HG02884 (cell line): ENCODE measurements around the gene NEK10.
A peak's percentile ranks its signal among the peaks of the same experiment; 100 is the strongest.

Source experiments
- ATAC-seq: cut with Tn5 transposase; IDR thresholded peaks from one replicate; pipeline ENCODE4 v1.9.1; 2021; ENCODE audit warnings: mild to moderate bottlenecking, moderate library complexity; ENCODE audit not compliant: unreplicated experiment

The NEK10 gene

DNA sequence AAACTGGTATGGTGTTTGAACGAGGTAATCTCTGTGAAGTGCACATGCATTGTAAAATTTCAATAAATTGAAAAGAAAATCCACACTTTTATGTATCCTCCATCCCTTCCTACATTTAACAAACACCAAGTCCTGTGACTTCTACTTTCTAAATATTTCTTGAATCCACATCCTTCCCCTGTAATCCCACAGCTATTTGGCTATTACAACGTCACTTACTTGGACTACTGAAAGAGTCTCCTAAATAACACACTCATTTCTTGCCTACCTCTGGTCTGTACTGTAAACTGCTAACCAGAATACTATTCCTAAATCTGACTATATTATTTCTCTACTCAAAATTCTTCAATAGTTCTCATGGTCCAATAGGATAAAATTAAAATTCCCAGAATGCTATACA, 176.1 kb downstream of the NEK10 start:
- ATAC-seq, result no peak

DNA sequence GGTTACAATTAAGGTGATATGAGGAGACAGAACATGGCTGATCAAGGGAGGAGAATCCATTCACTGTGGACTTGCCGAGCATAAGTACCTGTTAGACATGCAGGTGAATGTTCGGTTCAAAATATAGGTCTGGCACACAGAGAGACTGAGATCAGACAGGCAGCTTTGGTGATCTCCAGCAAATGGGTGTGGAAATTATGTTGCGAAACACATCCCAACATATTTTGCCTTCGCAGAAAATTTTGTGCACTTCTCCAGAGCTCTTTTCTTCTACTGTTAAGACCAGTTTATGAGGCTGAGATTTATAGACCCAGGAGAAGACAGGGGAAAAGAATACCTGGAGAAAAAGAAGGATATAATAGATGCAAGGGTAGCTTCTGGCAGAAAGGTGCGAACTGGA, 183.2 kb downstream of the NEK10 start:
- no peak for ATAC-seq

DNA sequence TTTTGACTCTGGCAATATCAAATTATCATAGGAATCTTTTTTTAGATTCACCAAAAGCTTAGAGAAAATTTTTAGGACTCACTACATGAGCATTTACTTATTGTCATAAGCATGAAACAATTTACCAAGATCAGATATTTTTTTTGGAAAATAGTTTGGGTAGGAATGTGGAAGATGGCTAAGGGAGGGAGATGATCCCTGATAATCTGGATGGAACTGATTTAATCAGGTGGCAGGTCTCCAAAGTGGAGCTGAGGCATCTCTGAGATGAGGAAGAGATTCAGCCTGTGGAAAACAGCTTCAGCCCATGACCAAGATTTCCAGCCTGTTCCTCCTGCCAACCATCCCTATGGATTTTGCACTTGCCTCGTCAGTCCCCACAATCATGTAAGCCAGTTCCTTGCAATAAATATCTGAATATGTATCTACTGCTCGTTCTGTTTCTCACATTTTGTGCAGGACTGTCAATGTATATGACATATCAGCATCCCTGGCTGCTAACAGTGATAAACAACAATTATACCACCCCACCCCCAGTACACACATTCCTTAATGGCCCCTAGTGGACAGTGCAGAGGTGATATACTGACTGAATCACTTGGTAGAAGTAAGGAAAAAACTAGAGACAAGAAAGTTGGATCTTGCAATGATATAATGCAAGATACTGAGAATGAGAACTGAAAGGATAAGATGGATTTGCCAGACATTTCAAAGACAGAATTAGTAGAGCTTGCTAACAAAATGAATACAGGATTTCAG, 183.8 kb downstream of the NEK10 start:
- no peak for ATAC-seq

DNA sequence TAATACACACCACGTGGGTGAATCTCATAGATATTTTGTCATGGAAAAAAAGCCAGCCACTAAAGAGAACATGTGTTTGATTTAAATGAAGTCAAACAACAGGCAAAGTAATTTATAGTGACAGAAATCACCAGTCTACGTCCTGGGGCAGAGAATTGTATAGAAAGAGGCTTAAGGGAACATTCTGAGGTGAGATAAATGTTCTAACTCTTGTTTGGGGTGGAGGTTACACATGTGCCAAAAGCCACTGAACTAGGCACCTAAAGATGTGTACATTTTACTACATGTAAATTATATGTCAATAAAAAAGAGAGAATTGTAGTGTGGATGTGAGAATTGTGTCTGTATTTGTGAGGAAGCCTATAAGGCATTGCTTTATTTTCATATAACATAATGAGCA, 184.9 kb downstream of the NEK10 start:
- ATAC-seq, result no peak

DNA sequence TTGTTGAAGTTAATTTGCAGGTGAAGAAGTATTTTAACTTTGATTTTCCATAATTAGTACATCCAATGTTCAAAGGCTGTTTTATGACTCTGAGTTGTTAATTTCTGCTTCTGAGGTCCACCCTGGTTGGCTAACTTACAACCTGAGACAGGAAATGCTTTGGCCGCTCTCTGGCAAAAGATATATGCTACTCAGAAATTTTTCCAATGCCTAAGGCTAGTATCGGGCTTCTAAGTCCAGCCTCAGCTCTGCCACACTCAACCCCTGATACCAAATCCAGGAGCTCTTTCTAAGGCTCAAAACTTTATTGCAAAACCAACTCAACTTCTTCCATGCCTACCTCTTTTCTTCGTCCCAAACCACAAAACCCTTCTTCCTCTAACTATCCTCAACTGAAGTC, 192.9 kb downstream of the NEK10 start:
- no peak for ATAC-seq

DNA sequence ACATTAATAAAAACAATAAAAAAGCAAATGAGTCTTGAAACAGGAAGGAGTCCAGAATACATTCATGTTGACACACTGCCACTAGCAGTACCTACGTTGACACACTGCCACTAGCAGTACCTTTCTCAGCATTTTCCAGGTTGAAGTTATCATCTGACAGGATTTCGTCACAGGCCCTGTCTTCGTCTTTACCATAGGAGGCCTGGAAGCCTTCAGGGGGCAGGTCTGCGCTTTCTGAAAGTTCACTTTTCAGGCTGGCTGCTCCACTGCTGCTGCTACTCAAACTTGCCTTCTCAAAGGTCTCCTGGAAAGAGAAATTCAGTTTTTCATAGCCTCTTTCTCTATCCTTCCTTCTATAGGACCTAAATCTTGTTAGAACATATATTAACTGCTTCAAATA, 194.7 kb downstream of the NEK10 start:
- no peak for ATAC-seq

DNA sequence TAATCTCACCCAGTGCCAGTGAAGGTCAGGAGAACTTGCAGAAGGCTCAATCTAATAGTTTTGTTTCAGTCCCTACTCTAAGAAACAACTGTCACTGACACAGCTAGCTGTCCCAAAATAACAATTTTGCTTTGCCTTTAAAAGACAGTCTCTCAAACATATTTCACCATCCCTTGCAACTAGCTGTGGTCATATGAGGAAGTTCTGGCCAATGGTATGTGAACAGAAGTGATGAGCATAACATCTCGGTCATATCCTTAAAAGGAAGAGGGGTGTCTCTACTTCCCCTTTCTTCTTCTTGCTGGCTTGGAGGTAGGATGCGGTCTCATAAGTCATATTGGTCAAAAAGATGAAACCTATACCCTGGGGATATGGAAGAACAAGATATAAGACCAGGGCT, 198.1 kb downstream of the NEK10 start:
- no peak for ATAC-seq

DNA sequence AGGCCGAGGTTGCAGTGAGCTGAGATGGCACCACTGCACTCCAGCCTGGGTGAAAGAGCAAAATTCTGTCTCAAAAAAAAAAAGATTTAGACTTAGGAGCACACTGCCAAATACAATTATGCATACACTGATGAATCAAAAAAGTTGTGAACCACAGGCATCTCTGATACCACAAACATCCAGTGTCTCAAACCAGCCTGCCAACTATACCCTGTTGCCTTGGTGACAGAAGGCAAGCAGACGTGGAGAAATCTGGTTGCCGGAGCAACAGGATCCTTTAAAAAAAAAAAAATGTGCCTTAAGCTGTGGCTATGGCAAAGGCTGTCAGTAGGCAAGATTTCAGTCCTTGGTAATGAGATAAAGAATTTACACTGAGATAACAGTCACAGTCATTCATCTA, 202.3 kb downstream of the NEK10 start:
- no peak for ATAC-seq

DNA sequence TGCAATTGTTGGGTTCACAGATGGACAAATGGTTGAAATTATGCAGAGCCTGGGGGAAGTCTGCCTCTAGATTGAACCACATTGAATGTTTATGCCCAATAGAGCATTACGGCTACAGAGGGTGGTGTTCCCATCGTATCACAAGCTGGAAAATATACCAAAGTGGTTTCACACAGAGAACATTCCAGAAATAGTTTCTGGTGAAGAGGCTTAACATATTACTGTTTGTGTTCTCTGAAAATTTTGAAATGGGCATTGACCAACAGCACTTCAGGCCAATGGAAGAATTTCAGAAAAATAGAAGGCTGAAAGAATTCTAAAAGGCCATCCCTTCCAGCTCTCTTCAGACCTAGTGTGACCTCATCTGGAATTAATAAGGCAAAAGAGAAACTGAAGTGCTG, 203.9 kb downstream of the NEK10 start:
- no peak for ATAC-seq

DNA sequence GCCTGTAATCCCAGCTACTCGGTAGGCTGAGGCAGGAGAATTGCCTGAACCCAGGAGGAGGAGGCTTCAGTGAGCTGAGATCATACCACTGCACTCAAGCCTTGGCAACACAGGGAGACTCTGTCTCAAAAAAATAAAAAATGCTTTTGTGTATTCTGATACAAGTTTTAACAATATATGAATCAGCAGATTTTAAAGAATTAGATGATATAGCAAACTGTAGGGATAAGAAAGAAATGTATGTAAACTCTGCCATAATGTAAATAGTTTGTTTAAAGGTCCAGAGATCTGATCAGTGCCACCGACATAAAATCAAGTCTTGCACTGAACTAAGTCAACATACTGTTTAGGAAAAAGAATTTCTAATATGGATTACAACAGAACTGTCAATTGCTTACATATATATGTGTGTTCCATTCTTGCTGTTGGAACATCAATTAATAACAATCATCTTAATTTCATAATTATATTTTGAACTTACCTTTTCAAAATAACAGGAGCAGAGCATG, 208.3 kb downstream of the NEK10 start:
- no peak for ATAC-seq

DNA sequence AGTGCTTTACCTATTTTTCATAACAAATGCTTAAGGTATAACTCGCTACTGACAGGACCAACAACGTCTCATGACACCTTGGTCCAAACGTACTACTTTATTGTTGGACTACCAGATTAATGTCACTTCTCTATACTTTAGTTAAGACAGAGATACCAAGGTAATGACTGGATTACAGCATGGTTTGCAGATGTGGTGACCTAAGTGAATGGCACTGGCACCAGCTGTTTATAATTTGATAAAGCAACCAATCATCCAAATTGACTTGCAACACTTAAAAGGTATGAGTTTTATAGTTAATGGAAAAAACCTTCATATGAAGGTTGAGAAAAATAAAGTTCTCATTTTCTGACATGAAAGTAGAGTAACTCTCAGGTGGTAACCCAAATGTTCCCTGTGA, 209.0 kb downstream of the NEK10 start:
- ATAC-seq, result no peak

DNA sequence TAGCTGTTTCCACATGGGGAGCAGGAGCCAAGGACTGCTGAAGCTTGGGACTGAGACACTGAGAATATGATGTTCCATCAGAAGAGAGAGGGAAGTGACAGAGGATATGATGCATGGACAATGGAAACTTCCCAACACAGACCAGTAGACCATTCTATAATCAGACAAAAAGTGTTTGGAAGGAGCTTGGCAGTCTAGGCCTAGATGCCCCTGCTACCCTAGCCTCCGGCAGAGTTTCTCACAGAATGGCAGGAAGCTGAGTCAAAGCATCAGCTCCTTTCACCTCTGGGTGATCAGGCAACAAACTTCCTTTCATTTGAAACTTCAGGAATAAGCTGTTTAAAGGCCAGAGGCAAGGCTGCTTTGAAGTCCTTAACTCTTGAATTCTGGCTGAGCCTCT, 222.0 kb downstream of the NEK10 start:
- ATAC-seq, result no peak

DNA sequence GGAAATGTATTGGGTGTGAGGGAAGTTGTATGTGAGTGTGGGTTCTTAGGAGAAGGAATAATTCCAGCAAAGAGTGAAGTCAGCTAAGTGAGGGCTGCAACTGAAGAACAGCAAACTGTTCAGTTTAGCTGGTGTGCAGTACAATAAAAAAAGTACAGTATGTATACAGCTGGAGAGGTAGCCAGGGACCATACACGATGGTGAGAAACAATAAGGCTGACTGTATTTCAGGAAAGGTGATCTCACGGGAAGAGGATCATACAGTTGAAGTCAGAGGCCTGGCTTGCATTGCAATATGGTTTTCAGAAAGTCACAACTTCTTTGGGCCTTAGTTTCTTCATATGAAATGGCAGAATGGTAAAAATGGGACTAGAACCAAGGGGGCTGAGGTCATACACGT, 222.4 kb downstream of the NEK10 start:
- ATAC-seq, result no peak

DNA sequence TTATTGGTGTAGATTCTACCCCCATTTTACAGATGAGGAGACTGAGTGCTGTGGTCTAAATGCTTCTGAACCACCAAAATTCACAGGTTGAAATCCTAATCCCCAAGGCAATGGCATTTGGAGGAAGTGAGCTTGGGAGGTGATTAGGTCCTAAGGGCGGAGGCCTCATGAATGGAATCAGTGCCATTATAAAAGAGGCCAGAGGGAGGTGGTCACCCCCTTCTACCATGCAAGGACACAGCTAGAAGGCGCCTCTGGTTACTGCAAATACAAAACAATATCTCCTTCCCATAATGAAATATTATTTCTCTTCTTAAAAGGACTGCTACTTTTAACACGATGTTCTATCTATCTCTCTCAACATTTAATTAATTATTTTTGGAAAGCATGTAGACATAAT, 223.5 kb downstream of the NEK10 start:
- no peak for ATAC-seq

DNA sequence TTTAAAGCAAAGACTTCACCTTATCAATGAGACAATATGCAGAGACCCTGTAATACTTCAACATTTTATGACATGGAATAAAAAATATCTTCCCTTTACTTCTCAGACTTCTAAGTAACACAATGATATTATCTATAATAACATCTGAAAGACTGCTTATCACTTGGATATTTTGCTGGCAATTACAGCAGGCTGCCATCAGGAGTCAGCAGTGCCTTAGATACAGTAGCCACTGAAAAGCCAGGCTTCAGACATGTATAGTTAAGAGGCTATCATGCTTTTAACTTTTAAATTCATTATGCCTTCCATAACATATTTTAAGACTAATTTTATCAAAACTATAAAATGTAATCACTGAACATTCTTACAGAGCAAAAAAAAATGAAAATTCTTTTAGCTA, 227.5 kb downstream of the NEK10 start:
- ATAC-seq, result no peak

DNA sequence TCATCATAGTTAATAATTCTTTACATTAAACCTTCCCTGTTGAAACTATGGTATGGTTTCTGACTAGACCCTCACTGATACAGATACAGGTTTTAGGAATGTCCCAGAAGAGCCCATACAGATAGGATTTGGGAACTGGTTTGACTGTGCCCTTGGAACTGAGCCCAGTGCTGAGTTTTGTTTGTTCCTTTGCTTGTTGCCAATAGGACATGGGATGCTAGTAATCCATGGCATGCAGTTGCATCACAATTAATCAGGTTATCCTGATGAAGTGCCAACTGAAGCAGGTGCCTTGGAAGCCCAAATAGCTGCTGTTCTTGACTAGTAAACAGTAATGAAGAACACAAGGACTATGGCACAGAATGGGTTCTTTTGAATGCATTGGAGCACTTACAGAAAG, 230.6 kb downstream of the NEK10 start:
- no peak for ATAC-seq

DNA sequence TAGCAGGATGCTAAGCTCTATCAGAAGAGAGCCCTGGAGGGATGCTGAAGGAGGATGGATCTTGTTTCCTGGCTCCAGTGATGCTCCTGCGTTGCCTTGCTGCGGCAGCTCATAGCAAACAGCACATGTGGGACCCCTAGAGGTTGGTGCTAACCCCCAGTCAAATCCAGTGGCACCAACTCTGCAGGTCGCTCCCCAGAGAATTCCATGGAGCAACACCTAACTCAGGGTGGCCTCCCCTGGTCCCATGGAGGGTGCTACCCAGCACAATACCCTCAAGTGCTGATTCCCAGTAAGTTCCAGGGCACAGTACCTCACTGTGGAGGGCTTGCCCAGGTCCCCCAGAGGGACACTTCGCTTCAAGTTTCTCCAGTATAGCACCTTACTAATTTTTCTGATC, 231.2 kb downstream of the NEK10 start:
- no peak for ATAC-seq

DNA sequence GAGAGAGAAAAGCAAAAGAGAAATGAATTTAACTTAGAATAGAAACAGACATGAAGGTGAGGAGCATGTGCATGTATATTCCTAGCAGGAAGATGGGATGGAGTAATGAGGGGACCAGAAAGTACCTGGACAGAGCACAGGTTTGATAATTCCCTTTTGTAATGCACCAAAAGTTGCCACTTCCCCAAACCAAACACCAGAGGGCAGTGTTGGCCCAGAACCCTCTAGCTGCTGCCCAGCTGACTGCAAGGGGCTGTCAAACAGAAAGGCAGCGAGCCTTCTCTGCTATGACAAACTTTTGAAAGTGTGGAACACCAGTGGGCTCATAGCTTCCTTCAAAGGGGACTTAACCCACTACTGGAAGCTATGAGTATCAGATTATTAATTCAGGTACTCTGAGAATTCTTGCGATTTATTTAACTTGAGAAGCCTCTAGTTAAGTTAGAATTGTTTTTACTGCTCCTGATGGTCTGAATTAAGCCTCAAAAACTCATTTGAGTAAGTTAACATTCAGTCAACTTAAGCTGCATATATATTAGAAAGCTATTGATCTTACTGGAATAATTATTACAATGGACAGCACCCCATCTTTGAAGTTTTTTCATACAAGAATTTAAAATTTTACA, 234.9 kb downstream of the NEK10 start:
- ATAC-seq, result peak; percentile 98

DNA sequence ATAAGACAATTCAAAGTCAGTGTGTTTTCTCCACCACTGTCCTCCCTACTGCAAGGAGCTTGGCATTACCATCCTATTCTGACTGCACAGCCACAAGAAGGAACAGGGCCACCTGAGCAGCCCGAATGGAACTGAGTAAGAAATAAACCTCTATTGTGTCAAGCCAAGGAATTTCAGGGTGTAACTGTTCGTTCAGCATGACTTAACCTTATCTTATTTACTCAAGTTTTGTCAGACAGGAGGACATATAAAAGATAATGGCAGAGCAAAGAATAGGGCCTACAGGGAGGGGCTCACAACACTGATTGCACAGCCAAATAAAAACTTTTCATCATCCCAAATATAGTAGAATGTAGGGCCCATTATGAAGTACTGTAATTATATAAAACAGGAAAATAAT, 236.1 kb downstream of the NEK10 start:
- ATAC-seq, result no peak

DNA sequence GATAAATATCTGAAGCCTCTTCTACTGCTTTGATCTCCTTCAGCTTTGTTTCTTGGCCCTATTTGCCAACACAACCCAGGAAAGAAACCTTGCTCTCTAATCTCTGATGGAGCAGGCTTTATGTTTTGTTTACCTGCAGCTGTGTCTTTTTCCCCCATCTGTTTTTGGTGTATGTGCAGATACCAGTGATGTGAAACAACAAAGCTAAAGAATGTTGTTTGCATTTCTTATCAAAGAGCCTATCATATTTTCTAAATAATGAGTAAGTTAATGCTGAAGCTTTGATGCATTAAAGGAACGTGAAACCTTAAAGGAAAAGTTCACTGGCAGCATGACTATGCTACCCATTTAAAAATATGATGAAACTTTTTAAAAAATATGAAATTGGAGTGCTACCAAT, 238.4 kb downstream of the NEK10 start:
- ATAC-seq, result no peak

DNA sequence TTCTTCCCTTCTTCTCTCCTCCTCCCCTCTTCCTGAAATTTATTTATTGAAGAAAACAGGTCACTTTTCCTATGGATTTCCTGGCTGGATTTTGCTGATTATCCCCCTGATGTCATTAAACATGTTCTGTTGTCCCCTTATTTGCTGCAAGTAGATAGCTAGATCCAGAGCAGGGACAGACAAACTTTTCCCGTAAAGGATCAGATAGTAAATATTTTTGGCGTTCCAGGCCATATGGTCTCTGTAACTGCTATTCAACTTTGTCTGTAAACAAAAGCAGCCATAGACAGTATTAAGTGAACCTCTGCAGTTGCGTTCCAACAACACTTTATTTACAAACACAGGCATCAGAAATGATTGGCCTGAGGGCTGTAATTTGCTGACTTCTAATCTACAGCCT, 241.3 kb downstream of the NEK10 start:
- no peak for ATAC-seq

DNA sequence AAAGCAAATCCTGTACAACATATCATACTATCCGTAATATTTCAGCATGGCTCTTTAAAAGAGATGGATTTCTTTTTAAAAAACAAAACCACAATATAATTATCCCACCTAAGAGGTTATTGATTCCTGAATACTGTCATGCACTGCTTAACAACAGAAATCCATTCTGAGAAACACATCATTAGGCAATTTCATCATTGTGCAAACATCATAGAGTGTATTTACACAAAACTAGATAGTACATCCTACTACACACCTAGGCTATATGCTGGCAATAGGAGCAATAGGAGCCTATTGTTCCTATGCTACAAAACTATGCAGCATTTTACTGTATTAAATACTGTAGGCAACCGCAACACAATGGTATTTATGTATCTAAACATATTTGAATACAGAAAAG, 242.0 kb downstream of the NEK10 start:
- ATAC-seq, result no peak
